H1 (cell line): ENCODE data around the gene SMAP1.

Experiments used
- CREB1 ChIP-seq: IDR thresholded peaks from 2 replicates; pipeline ENCODE4 v1.6.1; 2012; ENCODE audit warnings: inconsistent platforms
- CTCF ChIP-seq, 3 experiments: IDR thresholded peaks; 1 replicate in 2 of 3; 2 replicates in 1 of 3; pipeline versions ENCODE4 v1.5.1 to v1.6.1; 2011; ENCODE audit warnings: low read length in 3 of 3, mild to moderate bottlenecking in 3 of 3, inconsistent platforms in 2 of 3, low read depth in 1 of 3, moderate library complexity in 1 of 3; ENCODE audit not compliant: insufficient read depth in 1 of 3; ENCODE audit errors: control extremely low read depth in 1 of 3
- GABPA ChIP-seq: IDR thresholded peaks from 2 replicates; pipeline ENCODE4 v1.6.1; 2011; ENCODE audit warnings: mild to moderate bottlenecking, low read length, moderate library complexity, borderline replicate concordance; ENCODE audit not compliant: insufficient read depth
- POLR2A ChIP-seq, 2 experiments: IDR thresholded peaks; 1 replicate in 1 of 2; 2 replicates in 1 of 2; pipeline ENCODE4 v1.6.1; 2011; ENCODE audit warnings: low read depth in 2 of 2, low read length in 2 of 2, mild to moderate bottlenecking in 2 of 2; ENCODE audit errors: control extremely low read depth in 1 of 2
- SUZ12 ChIP-seq: fragments of 200-600 bp; sonication (generic); IDR thresholded peaks from 2 replicates; pipeline ENCODE4 v1.6.1; 2012; ENCODE audit warnings: mild to moderate bottlenecking, inconsistent platforms, low read length, moderate library complexity, mixed read lengths
- TF ChIP-seq, protein P1 (sequence below): IDR thresholded peaks from 2 replicates; pipeline ENCODE4 v1.6.1; 2012; ENCODE audit warnings: low read length, inconsistent platforms
- TF ChIP-seq, protein P2 (sequence below): IDR thresholded peaks from 2 replicates; pipeline ENCODE4 v1.6.1; 2012; ENCODE audit warnings: inconsistent platforms

- no peak for TF ChIP-seq CTCF (IDR thresholded peaks at IDR 0.05; ENCODE audit: control extremely low read depth in 1 of 3, insufficient read depth in 1 of 3, low read depth in 1 of 3, low read length in 3 of 3)
- TF ChIP-seq POLR2A (IDR thresholded peaks at IDR 0.05; ENCODE audit: control extremely low read depth in 1 of 2, low read depth in 2 of 2, low read length in 2 of 2), result no peak
- TF ChIP-seq GABPA, result no peak
- TF ChIP-seq SUZ12, result no peak
- no peak for TF ChIP-seq CREB1
- TF ChIP-seq, protein P1, sequence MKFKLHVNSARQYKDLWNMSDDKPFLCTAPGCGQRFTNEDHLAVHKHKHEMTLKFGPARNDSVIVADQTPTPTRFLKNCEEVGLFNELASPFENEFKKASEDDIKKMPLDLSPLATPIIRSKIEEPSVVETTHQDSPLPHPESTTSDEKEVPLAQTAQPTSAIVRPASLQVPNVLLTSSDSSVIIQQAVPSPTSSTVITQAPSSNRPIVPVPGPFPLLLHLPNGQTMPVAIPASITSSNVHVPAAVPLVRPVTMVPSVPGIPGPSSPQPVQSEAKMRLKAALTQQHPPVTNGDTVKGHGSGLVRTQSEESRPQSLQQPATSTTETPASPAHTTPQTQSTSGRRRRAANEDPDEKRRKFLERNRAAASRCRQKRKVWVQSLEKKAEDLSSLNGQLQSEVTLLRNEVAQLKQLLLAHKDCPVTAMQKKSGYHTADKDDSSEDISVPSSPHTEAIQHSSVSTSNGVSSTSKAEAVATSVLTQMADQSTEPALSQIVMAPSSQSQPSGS, result no peak
- TF ChIP-seq, protein P2, sequence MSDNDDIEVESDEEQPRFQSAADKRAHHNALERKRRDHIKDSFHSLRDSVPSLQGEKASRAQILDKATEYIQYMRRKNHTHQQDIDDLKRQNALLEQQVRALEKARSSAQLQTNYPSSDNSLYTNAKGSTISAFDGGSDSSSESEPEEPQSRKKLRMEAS, result no peak
These were observed 46.9 kb upstream of the SMAP1 start for GRCh38 chr6:70620746-70621145.
